ENCODE data around the gene TMEM63A.

GRCh38 chr1:225840223-225840610 lies 42.0 kb downstream of the TMEM63A start:
- TF ChIP-seq CTCF (IDR thresholded peaks at IDR 0.05), result no peak
- TF ChIP-seq POLR2A (IDR thresholded peaks at IDR 0.05), result no peak
- no peak for TF ChIP-seq POLR2AphosphoS5 (IDR thresholded peaks at IDR 0.05)

Measured in transverse colon (tissue), 4 donors.